Sigmoid colon (tissue), 7 donors: ENCODE measurements around the gene SDF2L1. TPM values are rescaled to one million over a fixed set of nuclear protein-coding genes. Genes with fewer than 3 reads are reported as not detected.

Experiments
- DNase-seq: peaks from one replicate; pipeline ENCODE4 v3.0.0-alpha.2; 2019
- H3K27ac ChIP-seq, 4 donors: fragments of 200-600 bp; sonication (generic); one replicate each; pipeline ENCODE4 v1.5.1; 2016 to 2019; ENCODE audit warnings: mild to moderate bottlenecking in 1 of 4
- H3K27me3 ChIP-seq, 3 donors: fragments of 200-600 bp; sonication (generic); one replicate each; pipeline ENCODE4 v1.5.1; 2019; ENCODE audit warnings: mild to moderate bottlenecking in 1 of 3
- H3K36me3 ChIP-seq, 4 donors: fragments of 200-600 bp; sonication (generic); one replicate each; pipeline ENCODE4 v1.5.1; 2016 to 2019
- H3K4me1 ChIP-seq, 4 donors: fragments of 200-600 bp; sonication (generic); one replicate each; pipeline ENCODE4 v1.5.1; 2017 to 2019
- H3K4me3 ChIP-seq, 4 donors: fragments of 200-600 bp; sonication (generic); one replicate each; pipeline ENCODE4 v1.5.1; 2017 to 2019; ENCODE audit warnings: mild to moderate bottlenecking in 2 of 4, moderate library complexity in 1 of 4
- H3K9me3 ChIP-seq, 4 donors: fragments of 200-600 bp in 3 of 4; sonication (generic) in 3 of 4; one replicate each; pipeline versions ENCODE4 v1.5.1 to v1.6.1; 2013 to 2019
- CTCF ChIP-seq, 4 experiments: fragments of 450-650 bp in 3 of 4; fragments of 200-600 bp in 1 of 4; IDR thresholded peaks; one replicate each; pipeline ENCODE4 v1.5.1; 2016 to 2019; ENCODE audit warnings: antibody characterized with exemption in 4 of 4, mild to moderate bottlenecking in 3 of 4, moderate library complexity in 2 of 4
- EP300 ChIP-seq, 4 donors: sonication (generic); formaldehyde crosslinking; IDR thresholded peaks; one replicate each; pipeline ENCODE4 v1.6.1; 2017; ENCODE audit warnings: antibody characterized with exemption in 4 of 4
- POLR2A ChIP-seq, 2 donors: fragments of 450-650 bp; IDR thresholded peaks; one replicate each; pipeline ENCODE4 v1.6.1; 2016; ENCODE audit warnings: antibody characterized with exemption in 2 of 2, mild to moderate bottlenecking in 2 of 2, moderate library complexity in 2 of 2
- POLR2AphosphoS5 ChIP-seq, 4 donors: sonication (generic); formaldehyde crosslinking; IDR thresholded peaks; one replicate each; pipeline ENCODE4 v1.6.1; 2017; ENCODE audit warnings: antibody characterized with exemption in 4 of 4
- WGBS, 2 donors: extraction: QIAGEN DNeasy Blood & Tissue Kit; methylation state at CpG; one replicate each; pipeline ENCODE4 v1.1.7; 2013; 5-methylcytosine and 5-hydroxymethylcytosine counted together
- intact Hi-C: fragments of 100-400 bp; cut with DNase I; formaldehyde crosslinking; loops from one replicate; pipeline ENCODE4 v1.15.1; 2023
- polyA plus RNA-seq, 3 donors: library from polyadenylated mRNA; stranded (reverse); fragments of 200-250 nt; gene quantifications; one replicate each; pipeline ENCODE4 v1.2.3, GENCODE V29; 2013
- total RNA-seq, 4 donors: library from RNA; depleted of rRNA; stranded (reverse); fragments of >200 nt; gene quantifications; one replicate each; pipeline ENCODE4 v1.1.0, GENCODE V29; 2016
- donor health status: healthy with polysubstance abuse.
- donor health status: Bipolar disorder and iron deficiency.
- donor health status: healthy.

Gene SDF2L1
- total and polyA plus RNA-seq, 7 donors: 6.1 to 127 (median 25.0) TPM

- Histone ChIP-seq H3K27ac (no peak overlapping the region), H3K9me3 (no peaks in the 10 kb centered on the region), H3K27me3 (no peaks in the 10 kb centered on the region), H3K4me3 (no peak overlapping the region), H3K36me3 (peaks cover 0 to 51% (median 30%) of the 10 kb centered on the region in 4 donors), H3K4me1 (no peaks in the 10 kb centered on the region)
- intact Hi-C loops: no loop called here
- TF ChIP-seq POLR2AphosphoS5 (IDR thresholded peaks at IDR 0.05) (no peak), EP300 (IDR thresholded peaks at IDR 0.05) (no peak), POLR2A (IDR thresholded peaks at IDR 0.05) (no peak), CTCF (IDR thresholded peaks at IDR 0.05) (no peak)
- no peak for DNase-seq
- 93 to 95% methylated on average over 21 of the region's 21 CpGs for WGBS, 2 donors
These were observed 38.9 kb downstream of the SDF2L1 start for GRCh38 chr22:21680830-21681565.

- no peaks in the 10 kb centered on the region for H3K4me1 ChIP-seq
- no peak overlapping the region for H3K27ac ChIP-seq
- no peak overlapping the region for H3K4me3 ChIP-seq
- DNase-seq: no peak
- intact Hi-C loops: no loop called here
- no peaks in the 10 kb centered on the region for H3K9me3 ChIP-seq
- no peaks in the 10 kb centered on the region for H3K27me3 ChIP-seq
- H3K36me3 ChIP-seq: peaks cover 7 to 58% (median 37%) of the 10 kb centered on the region in 4 donors
- TF ChIP-seq CTCF (IDR thresholded peaks at IDR 0.05) (no peak), POLR2A (IDR thresholded peaks at IDR 0.05) (no peak), EP300 (IDR thresholded peaks at IDR 0.05) (no peak), POLR2AphosphoS5 (IDR thresholded peaks at IDR 0.05) (no peak)
- 85 to 89% methylated on average over 24 of the region's 24 CpGs for WGBS, 2 donors
These were observed 39.7 kb downstream of the SDF2L1 start for GRCh38 chr22:21681566-21682370.

- Histone ChIP-seq H3K36me3 (peaks cover 13 to 66% (median 41%) of the 10 kb centered on the region in 4 donors), H3K4me1 (no peaks in the 10 kb centered on the region), H3K27me3 (no peaks in the 10 kb centered on the region), H3K4me3 (no peak overlapping the region), H3K9me3 (no peaks in the 10 kb centered on the region), H3K27ac (no peak overlapping the region)
- intact Hi-C loops: no loop called here
- WGBS, 2 donors: 91 to 93% methylated on average over 20 of the region's 20 CpGs
- no peak for DNase-seq
- TF ChIP-seq EP300 (IDR thresholded peaks at IDR 0.05) (no peak), POLR2A (IDR thresholded peaks at IDR 0.05) (no peak), CTCF (IDR thresholded peaks at IDR 0.05) (no peak), POLR2AphosphoS5 (IDR thresholded peaks at IDR 0.05) (no peak)
These were observed 40.5 kb downstream of the SDF2L1 start for GRCh38 chr22:21682385-21683175.

GRCh38 chr22:21683401-21683811, 41.3 kb downstream of the SDF2L1 start:
- H3K36me3 ChIP-seq: peaks cover 17 to 74% (median 49%) of the 10 kb centered on the region in 4 donors
- TF ChIP-seq POLR2A (IDR thresholded peaks at IDR 0.05): no peak
- TF ChIP-seq POLR2AphosphoS5 (IDR thresholded peaks at IDR 0.05): no peak
- no peak for TF ChIP-seq CTCF (IDR thresholded peaks at IDR 0.05)
- TF ChIP-seq EP300 (IDR thresholded peaks at IDR 0.05): no peak

More at GRCh38 chr22:21683401-21683811, 41.3 kb downstream of the SDF2L1 start:
- intact Hi-C loops: no loop called here
- no peak overlapping the region for H3K4me3 ChIP-seq
- no peaks in the 10 kb centered on the region for H3K9me3 ChIP-seq
- no peak for DNase-seq
- no peaks in the 10 kb centered on the region for H3K27me3 ChIP-seq
- H3K27ac ChIP-seq: no peak overlapping the region
- WGBS, 2 donors: 89 to 94% methylated on average over 7 of the region's 7 CpGs
- H3K4me1 ChIP-seq: no peaks in the 10 kb centered on the region
